Measurements from ENCODE around the gene DHX34. TPM values are rescaled to one million over a fixed set of nuclear protein-coding genes. Genes with fewer than 3 reads are reported as not detected.

Gene DHX34
- total and polyA plus RNA-seq, 8 donors = 6.9 to 28.6 (median 10.5) TPM

DNA sequence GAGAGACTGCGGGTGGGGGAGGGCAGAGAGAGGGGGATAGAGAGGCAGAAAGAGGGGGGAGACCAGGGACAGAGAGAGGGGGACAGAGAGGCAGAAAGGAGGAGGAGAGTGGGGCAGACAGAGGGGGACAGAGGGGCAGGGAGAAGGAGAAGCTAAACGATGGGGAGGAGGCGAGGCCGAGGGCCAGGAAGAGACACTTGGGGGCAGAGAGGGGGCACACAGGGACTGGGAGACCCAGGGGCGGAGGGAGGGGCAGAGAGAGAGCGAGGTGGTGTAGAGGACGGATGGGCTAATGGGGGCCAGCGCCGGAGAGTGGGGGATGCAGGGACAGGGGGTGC lies 69.5 kb downstream of the DHX34 start:
- peak overlapping the region in 1 of 5 donors; percentile 42 for H3K27ac ChIP-seq

DNA sequence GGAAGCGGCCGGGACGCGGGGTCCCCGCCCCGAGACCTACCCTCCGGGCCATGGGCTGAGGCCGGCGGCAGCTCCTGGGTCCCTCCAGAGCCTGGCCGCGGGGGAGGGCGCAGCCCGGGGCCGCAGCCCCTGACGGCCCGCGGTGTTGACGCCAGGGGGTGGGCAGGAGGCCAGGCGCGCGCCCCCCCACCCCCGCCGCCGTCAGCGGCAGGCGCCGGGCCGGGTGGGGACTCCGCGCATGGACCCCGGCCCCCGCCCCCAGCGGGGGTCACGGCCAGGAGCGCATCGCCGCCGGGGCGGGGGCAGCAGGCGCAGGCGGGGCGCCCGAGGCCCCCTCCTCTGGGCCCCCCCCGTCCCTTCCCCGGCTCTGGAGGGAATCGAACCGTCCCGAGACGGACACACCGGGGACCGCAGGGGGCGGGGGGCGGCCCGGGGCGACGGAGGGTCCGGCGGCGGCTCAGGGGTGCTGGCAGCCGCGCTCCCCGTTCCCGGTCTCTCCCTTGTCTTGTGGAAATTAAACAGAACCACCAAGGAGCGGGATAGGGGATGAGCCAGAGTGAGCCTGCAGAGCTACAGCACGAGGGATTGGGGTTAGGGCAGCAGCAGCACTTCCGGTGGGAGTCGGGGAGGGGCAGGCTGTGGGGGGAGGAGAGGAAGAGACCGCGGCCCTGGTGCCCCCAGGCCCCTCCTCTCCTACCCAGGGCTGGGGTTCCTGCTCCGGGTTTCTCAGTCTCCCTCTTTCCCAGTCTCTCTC lies 70.1 kb downstream of the DHX34 start, which contains the start of gene MEIS3:
Gene MEIS3, minus strand, starts transcription at position 498 of the 754 bp plus-strand sequence. Its CDS starts 446 bp downstream, at position 52.
- 1 to 2% (median 1%) methylated on average over 14 to 60 of the region's 70 CpGs for WGBS, 5 donors
- peak within 1 kb of the TSS in 1 of 5 donors; percentile 42 for H3K27ac ChIP-seq

More for the DNA sequence above, 69.5 kb downstream of the DHX34 start:
- DNase-seq = no peak
- intact Hi-C loops (cut with DNase I; ENCODE audit: low total_unique reads) = no loop called here
- WGBS, 5 donors = 0 to 4% (median 2%) methylated on average over 7 to 9 of the region's 9 CpGs
- H3K4me3 ChIP-seq = peak overlapping the region; percentile 46 to 52 (median 48)
- H3K4me1 ChIP-seq = peaks cover 7 to 40% (median 24%) of the 10 kb centered on the region in 4 donors
- TF ChIP-seq POLR2A (IDR thresholded peaks at IDR 0.05) (no peak), POLR2AphosphoS5 (IDR thresholded peaks at IDR 0.05) (no peak), EP300 (IDR thresholded peaks at IDR 0.05) (no peak)
- TF ChIP-seq, protein P1, sequence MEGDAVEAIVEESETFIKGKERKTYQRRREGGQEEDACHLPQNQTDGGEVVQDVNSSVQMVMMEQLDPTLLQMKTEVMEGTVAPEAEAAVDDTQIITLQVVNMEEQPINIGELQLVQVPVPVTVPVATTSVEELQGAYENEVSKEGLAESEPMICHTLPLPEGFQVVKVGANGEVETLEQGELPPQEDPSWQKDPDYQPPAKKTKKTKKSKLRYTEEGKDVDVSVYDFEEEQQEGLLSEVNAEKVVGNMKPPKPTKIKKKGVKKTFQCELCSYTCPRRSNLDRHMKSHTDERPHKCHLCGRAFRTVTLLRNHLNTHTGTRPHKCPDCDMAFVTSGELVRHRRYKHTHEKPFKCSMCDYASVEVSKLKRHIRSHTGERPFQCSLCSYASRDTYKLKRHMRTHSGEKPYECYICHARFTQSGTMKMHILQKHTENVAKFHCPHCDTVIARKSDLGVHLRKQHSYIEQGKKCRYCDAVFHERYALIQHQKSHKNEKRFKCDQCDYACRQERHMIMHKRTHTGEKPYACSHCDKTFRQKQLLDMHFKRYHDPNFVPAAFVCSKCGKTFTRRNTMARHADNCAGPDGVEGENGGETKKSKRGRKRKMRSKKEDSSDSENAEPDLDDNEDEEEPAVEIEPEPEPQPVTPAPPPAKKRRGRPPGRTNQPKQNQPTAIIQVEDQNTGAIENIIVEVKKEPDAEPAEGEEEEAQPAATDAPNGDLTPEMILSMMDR (IDR thresholded peaks at IDR 0.05) = no peak
- no peaks in the 10 kb centered on the region for H3K9me3 ChIP-seq
- H3K36me3 ChIP-seq = peaks cover 0 to 8% (median 3%) of the 10 kb centered on the region in 4 donors
- peaks cover 28 to 99% (median 83%) of the 10 kb centered on the region in 3 donors for H3K27me3 ChIP-seq

DNA sequence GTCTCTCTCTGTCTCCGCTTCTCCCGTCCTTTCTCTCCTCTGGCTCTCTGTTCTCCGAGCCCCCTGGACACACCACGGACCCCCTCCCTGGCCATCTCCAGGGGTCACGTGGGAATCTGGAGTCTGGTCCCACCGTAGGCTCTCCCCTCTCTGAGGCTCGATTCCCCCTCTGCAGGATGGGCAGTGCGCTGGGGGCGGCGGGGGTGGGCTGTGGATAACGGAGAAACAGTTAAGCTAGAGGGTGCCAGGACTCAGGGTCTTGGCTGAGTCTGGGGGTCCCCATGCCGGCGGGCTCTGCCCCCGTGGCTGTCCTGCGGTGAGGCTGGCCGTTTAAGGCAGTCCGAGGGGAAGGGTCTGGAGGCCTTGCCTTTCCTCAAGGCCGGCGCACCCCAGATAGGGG lies 70.7 kb downstream of the DHX34 start:
- 8 to 20% (median 16%) methylated on average over 18 to 19 of the region's 19 CpGs for WGBS, 5 donors

More for the DNA sequence above, 70.1 kb downstream of the DHX34 start, which contains the start of gene MEIS3:
- intact Hi-C loops (cut with DNase I; ENCODE audit: low total_unique reads) = no loop called here
- TF ChIP-seq POLR2A (IDR thresholded peaks at IDR 0.05) (no peak), EP300 (IDR thresholded peaks at IDR 0.05) (no peak), POLR2AphosphoS5 (IDR thresholded peaks at IDR 0.05) (no peak)
- TF ChIP-seq, protein P1 (IDR thresholded peaks at IDR 0.05) = no peak
- peak in 1 of 2 donors; percentile 59 for DNase-seq
- H3K4me3 ChIP-seq = peak within 1 kb of the TSS; percentile 46 to 52 (median 48)
- peaks cover 7 to 40% (median 24%) of the 10 kb centered on the region in 4 donors for H3K4me1 ChIP-seq
- peaks cover 0 to 5% (median 2%) of the 10 kb centered on the region in 4 donors for H3K36me3 ChIP-seq
- H3K9me3 ChIP-seq = no peaks in the 10 kb centered on the region
- peaks cover 28 to 100% (median 86%) of the 10 kb centered on the region in 3 donors for H3K27me3 ChIP-seq

DNA sequence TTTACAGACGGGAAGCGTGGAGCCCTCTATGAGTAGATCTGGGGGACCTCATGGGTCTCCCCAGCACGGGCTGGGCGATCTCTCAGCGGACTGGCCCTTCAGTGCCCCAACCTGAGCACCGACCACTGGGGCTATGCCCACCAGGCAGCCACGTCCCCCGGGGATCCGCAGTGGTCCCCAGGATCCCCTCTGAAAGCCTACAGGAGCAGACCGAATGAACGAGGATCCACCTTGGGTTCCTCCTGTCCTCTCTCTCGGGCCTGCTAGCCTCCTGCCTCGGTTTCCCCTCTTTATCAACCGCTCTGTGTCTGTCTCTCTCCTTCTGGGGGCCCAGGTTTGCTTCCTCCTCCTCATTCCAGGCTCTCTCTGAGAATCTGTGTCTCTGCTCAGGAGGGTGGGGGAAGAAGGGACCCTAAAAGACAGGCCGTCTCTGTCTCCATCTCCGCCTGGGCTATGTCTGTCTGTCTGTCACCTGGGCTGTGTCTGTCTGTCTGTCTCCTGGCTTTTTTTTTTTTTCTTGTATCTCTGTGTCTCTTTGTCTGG lies 72.2 kb downstream of the DHX34 start:
- Histone ChIP-seq H3K9me3 (no peaks in the 10 kb centered on the region), H3K27ac (no peak overlapping the region), H3K4me3 (no peak overlapping the region), H3K36me3 (no peaks in the 10 kb centered on the region), H3K4me1 (peaks cover 7 to 40% (median 24%) of the 10 kb centered on the region in 4 donors), H3K27me3 (peaks cover 23 to 100% (median 95%) of the 10 kb centered on the region in 3 donors)
- TF ChIP-seq, protein P1 (IDR thresholded peaks at IDR 0.05) = no peak
- TF ChIP-seq POLR2AphosphoS5 (IDR thresholded peaks at IDR 0.05) (no peak), POLR2A (IDR thresholded peaks at IDR 0.05) (no peak), EP300 (IDR thresholded peaks at IDR 0.05) (no peak)
- DNase-seq = no peak
- intact Hi-C loops (cut with DNase I; ENCODE audit: low total_unique reads) = no loop called here
- 8 to 23% (median 11%) methylated on average over 10 to 16 of the region's 16 CpGs for WGBS, 5 donors

More for the DNA sequence above, 70.7 kb downstream of the DHX34 start:
- H3K27ac ChIP-seq = no peak overlapping the region
- peaks cover 23 to 100% (median 87%) of the 10 kb centered on the region in 3 donors for H3K27me3 ChIP-seq
- H3K9me3 ChIP-seq = no peaks in the 10 kb centered on the region
- peaks cover 7 to 40% (median 24%) of the 10 kb centered on the region in 4 donors for H3K4me1 ChIP-seq
- H3K36me3 ChIP-seq = no peaks in the 10 kb centered on the region
- intact Hi-C loops (cut with DNase I; ENCODE audit: low total_unique reads) = no loop called here
- TF ChIP-seq EP300 (IDR thresholded peaks at IDR 0.05) = no peak
- TF ChIP-seq, protein P1 (IDR thresholded peaks at IDR 0.05) = no peak
- no peak for TF ChIP-seq POLR2A (IDR thresholded peaks at IDR 0.05)
- TF ChIP-seq POLR2AphosphoS5 (IDR thresholded peaks at IDR 0.05) = no peak
- no peak overlapping the region for H3K4me3 ChIP-seq
- DNase-seq = no peak
